ENCODE results near the gene NR6A1. TPM values are rescaled to one million over a fixed set of nuclear protein-coding genes. Genes with fewer than 3 reads are reported as not detected.

The NR6A1 gene
- total and polyA plus RNA-seq, 12 donors: 0.29 to 2.0 (median 1.2) TPM

DNA sequence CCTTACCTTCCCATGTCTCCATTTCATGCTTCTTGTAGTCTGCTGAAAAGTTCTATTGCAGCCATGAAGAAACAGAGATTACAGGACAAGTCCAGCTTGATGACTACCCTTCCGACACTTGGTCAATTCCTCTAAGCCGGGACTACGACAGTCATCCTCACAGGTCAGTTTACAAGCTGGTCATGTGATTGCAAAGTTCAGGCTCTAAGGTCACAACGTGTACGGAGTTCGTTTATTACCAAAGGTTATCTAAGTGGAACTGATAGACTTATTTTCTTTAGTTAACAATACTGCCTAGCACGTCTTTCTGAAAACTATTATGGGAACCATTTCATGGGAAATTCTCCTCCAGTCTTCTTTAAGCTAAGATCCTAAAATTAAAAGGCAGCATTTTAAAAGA is 175.4 kb downstream of the NR6A1 start:
- intact Hi-C loops (cut with DNase I): no loop called here
- H3K36me3 ChIP-seq: no peaks in the 10 kb centered on the region
- H3K4me3 ChIP-seq: no peak overlapping the region
- no peak overlapping the region for H3K27ac ChIP-seq
- ATAC-seq: no peak
- DNase-seq: no peak
- 68 to 82% methylated on average over 7 of the region's 7 CpGs for WGBS, 2 donors
- peaks cover 0 to 28% (median 10%) of the 10 kb centered on the region in 9 donors for H3K4me1 ChIP-seq
- no peaks in the 10 kb centered on the region for H3K9me3 ChIP-seq
- H3K27me3 ChIP-seq: no peaks in the 10 kb centered on the region
- TF ChIP-seq, protein P1, sequence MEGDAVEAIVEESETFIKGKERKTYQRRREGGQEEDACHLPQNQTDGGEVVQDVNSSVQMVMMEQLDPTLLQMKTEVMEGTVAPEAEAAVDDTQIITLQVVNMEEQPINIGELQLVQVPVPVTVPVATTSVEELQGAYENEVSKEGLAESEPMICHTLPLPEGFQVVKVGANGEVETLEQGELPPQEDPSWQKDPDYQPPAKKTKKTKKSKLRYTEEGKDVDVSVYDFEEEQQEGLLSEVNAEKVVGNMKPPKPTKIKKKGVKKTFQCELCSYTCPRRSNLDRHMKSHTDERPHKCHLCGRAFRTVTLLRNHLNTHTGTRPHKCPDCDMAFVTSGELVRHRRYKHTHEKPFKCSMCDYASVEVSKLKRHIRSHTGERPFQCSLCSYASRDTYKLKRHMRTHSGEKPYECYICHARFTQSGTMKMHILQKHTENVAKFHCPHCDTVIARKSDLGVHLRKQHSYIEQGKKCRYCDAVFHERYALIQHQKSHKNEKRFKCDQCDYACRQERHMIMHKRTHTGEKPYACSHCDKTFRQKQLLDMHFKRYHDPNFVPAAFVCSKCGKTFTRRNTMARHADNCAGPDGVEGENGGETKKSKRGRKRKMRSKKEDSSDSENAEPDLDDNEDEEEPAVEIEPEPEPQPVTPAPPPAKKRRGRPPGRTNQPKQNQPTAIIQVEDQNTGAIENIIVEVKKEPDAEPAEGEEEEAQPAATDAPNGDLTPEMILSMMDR (IDR thresholded peaks at IDR 0.05): no peak

- TF ChIP-seq, protein P1 (IDR thresholded peaks at IDR 0.05): no peak
- H3K4me1 ChIP-seq: peaks cover 0 to 28% (median 10%) of the 10 kb centered on the region in 9 donors
- H3K9me3 ChIP-seq: no peaks in the 10 kb centered on the region
- WGBS, 2 donors: 26 to 39% methylated on average over 3 of the region's 3 CpGs
- DNase-seq: no peak
- no peak overlapping the region for H3K27ac ChIP-seq
- no peak overlapping the region for H3K4me3 ChIP-seq
- H3K27me3 ChIP-seq: no peaks in the 10 kb centered on the region
- intact Hi-C loops (cut with DNase I): no loop called here
- no peaks in the 10 kb centered on the region for H3K36me3 ChIP-seq
- ATAC-seq: peak in 1 of 8 donors; percentile 30
Observed at GRCh38 chr9:124594673-124595072, 176.4 kb downstream of the NR6A1 start.

GRCh38 chr9:124594225-124594624 is 176.9 kb downstream of the NR6A1 start:
- Histone ChIP-seq H3K4me3 (no peak overlapping the region), H3K27me3 (no peaks in the 10 kb centered on the region), H3K4me1 (peaks cover 0 to 28% (median 10%) of the 10 kb centered on the region in 9 donors), H3K27ac (no peak overlapping the region), H3K36me3 (no peaks in the 10 kb centered on the region), H3K9me3 (no peaks in the 10 kb centered on the region)
- TF ChIP-seq, protein P1 (IDR thresholded peaks at IDR 0.05): no peak
- intact Hi-C loops (cut with DNase I): no loop called here
- ATAC-seq: no peak
- DNase-seq: no peak
- WGBS, 2 donors: 45 to 56% methylated on average over 3 of the region's 3 CpGs

DNA sequence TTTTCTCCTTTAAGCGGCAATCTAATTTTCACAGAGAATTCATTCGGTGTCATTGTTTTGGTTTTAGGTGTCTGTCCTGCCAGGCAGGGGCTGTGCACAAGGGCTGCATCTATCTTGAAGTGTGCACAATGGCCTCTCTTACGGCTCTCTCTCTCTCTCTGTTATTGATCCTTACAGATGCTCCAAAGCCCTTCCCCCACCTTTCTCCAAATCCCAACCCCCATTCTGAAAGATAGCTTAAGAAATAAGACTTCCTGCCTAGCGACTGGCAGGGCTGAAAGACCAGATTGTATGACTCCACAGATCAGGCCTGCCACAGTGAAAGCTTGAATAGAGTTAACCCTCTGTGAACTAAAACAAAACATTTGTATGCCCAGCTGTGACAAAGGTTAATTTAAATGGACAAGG is 177.5 kb downstream of the NR6A1 start:
- no peak for ATAC-seq
- intact Hi-C loops (cut with DNase I): no loop called here
- WGBS, 2 donors: 56 to 58% methylated on average over 4 of the region's 4 CpGs

More for the DNA sequence above, 177.5 kb downstream of the NR6A1 start:
- Histone ChIP-seq H3K36me3 (no peaks in the 10 kb centered on the region), H3K4me3 (no peak overlapping the region), H3K4me1 (peaks cover 0 to 28% (median 10%) of the 10 kb centered on the region in 9 donors), H3K27ac (no peak overlapping the region), H3K9me3 (no peaks in the 10 kb centered on the region), H3K27me3 (no peaks in the 10 kb centered on the region)
- TF ChIP-seq, protein P1 (IDR thresholded peaks at IDR 0.05): no peak
- no peak for DNase-seq

All from heart right ventricle (tissue), 16 donors.